Inflammatory macrophage treated with lipopolysaccharide for 4 hours (primary cell): ENCODE results near the gene MMEL1.

Experiments
- DNase-seq: peaks from one replicate; pipeline ENCODE4 v3.0.0-alpha.2; 2020

MMEL1 gene

GRCh38 chr1:2542246-2542915 is 90.4 kb downstream of the MMEL1 start:
- DNase-seq, result no peak

DNA sequence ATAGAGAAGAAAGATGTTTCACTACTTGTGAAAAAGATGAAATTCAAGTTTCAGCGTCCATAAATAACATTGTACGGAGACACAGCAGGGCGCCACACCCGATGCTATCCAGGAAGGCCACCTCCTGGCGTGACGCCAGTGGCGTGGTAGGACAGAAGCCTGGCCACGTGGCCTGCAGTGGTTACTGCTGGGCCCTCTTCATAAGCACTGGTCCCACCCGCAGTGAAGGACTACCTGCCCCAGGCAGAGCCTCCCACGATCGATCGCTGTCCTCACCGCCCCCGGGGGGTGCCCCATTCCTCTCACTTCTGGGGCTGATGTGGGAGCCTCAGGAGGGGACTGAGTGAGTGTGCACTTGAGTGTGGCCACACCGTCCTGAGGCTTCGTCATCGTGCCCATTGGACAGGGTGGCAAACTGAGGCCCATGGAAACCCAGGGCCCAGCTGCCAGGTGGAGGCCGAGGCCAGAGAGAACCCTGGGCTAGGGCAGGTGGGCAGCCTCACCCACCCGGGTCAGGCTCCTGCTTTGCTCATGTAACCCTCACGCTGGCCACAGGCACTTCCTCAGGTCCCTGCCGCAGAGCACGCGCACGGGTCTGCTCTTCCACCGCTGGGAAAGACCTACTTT is 91.1 kb downstream of the MMEL1 start:
- DNase-seq, result no peak

DNA sequence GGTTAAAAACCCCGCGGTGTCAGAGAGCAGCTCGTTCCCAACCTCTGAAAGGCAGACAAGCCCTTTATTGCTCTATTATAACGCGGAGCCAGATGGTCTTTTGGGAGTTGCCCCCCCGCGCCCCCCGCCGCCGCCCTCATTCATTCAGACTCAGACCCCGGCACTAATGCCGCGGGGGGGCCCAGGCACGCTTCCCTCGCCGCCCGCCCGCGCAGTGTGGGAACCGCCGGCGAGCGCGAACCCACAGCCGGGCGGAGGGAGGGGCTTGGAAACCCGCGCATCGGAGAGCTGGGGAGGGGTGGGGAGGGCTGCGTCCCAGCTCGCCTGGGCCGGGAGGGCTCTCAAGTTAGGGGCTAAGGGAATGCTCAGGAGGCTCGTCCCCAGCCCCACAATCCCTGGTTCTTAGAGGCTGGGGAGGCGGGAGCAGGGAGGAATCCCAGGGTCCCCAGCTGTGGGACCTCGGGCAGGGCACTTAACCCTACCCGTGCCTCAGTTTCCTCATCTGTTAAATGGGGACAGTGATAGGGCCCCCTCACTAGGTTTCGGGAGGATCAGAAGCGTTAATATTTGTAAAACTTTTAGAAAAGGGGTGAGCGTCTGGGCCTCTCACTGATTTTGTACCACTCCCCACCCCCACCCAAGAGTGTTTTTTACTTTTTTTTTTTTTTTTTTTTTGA is 91.9 kb downstream of the MMEL1 start:
- DNase-seq, result no peak
